Measurements from ENCODE around the gene ADAMTS17. TPM values are rescaled to one million over a fixed set of nuclear protein-coding genes. Genes with fewer than 3 reads are reported as not detected.
A peak's percentile ranks its signal among the peaks of the same experiment; 100 is the strongest.

Gene ADAMTS17
- total and polyA plus RNA-seq, 9 of the 15 experiments (the other 6 are each of a cell fraction or from before 2014, with no cell fraction given): 0.01 to 0.14 (median 0.07) TPM; not detected in 6

GRCh38 chr15:99986297-99987118, 355.3 kb downstream of the ADAMTS17 start:
- Histone ChIP-seq H4K20me1 (replicated peaks; ENCODE audit: control insufficient read depth, insufficient read depth, low read length) (no peaks in the 10 kb centered on the region), H3K4me3 (no peak overlapping the region), H3K36me3 (ENCODE audit: control insufficient read depth, insufficient read depth, low read length) (no peaks in the 10 kb centered on the region), H2AFZ (ENCODE audit: low read depth, low read length) (no peak overlapping the region), H3K9me3 (replicated peaks; ENCODE audit: control insufficient read depth, insufficient read depth, low read depth, low read length) (no peaks in the 10 kb centered on the region), H3K4me2 (ENCODE audit: insufficient read depth, low read length) (no peak overlapping the region), H3K27ac (ENCODE audit: extremely low read depth, low read depth, low read length) (no peak overlapping the region; the same call in 2 of the 3 replicates), H3K4me1 (replicated peaks in 1 of 2; ENCODE audit: control insufficient read depth in 2 of 2, insufficient read depth in 2 of 2, low read length in 2 of 2) (no peaks in the 10 kb centered on the region; a peak in 2 of 5 replicates), H3K9me1 (ENCODE audit: control insufficient read depth, insufficient read depth, low read length) (no peaks in the 10 kb centered on the region), H3K79me2 (ENCODE audit: control insufficient read depth, insufficient read depth, low read length) (no peaks in the 10 kb centered on the region), H3K27me3 (ENCODE audit: control insufficient read depth in 2 of 2, insufficient read depth in 2 of 2, low read length in 2 of 2) (peaks cover 0 to 37% of the 10 kb centered on the region in 2 experiments; a peak in 4 of 5 replicates), H3K9ac (ENCODE audit: insufficient read depth in 1 of 2, low read depth in 2 of 2, low read length in 2 of 2) (no peak overlapping the region)
- in situ Hi-C loops (cut with MboI) (no loop called here), intact Hi-C loops (cut with micrococcal nuclease) (no loop called here)
- peak in 1 of 4 experiments; percentile 6 for DNase-seq (ENCODE audit: extremely low read depth in 1 of 4, low spot score in 3 of 4)
- CTCF ChIA-PET (ENCODE audit: low intra/inter-chr PET ratio): no interaction called here
- BruUV-seq (replicated peaks): no TSS peak
- FAIRE-seq: no peak
- POLR2A ChIA-PET: interaction anchor here (1.0 kb wide), 1 partner anchor 10 kb away, joined by 4 read pairs; no protein-coding TSS in a partner anchor
- WGBS (ENCODE audit: insufficient coverage, low coverage, missing lambda C conversion rate): 3% methylated on average over 7 of the region's 9 CpGs
- peak; percentile 89 for ATAC-seq
- TF ChIP-seq ZNF217 (CRISPR knock-in tag; IDR thresholded peaks at IDR 0.05) (no peak), ZNF197 (CRISPR knock-in tag; IDR thresholded peaks at IDR 0.05; ENCODE audit: low read depth) (0 out of 2 replicates have a peak, but pooled peaks have one; percentile 17), STAT5B (CRISPR knock-in tag; IDR thresholded peaks at IDR 0.05) (no peak), NR2F6 (CRISPR knock-in tag; IDR thresholded peaks at IDR 0.05) (no peak), ZNF766 (CRISPR knock-in tag; conservative IDR thresholded peaks at IDR 0.05) (peak; percentile 84), KLF1 (tag; IDR thresholded peaks at IDR 0.05) (no peak), ATF4 (CRISPR knock-in tag; IDR thresholded peaks at IDR 0.05) (peak; percentile 97), ZNF395 (CRISPR knock-in tag; IDR thresholded peaks at IDR 0.05) (peak; percentile 57; the same call in 1 of the 2 replicates), NCOA6 (IDR thresholded peaks at IDR 0.05) (no peak), PTBP1 (IDR thresholded peaks at IDR 0.05; ENCODE audit: low read depth, low read length) (no peak), ZNF695 (CRISPR knock-in tag; IDR thresholded peaks at IDR 0.05) (no peak)
- TF ChIP-seq, protein P1, sequence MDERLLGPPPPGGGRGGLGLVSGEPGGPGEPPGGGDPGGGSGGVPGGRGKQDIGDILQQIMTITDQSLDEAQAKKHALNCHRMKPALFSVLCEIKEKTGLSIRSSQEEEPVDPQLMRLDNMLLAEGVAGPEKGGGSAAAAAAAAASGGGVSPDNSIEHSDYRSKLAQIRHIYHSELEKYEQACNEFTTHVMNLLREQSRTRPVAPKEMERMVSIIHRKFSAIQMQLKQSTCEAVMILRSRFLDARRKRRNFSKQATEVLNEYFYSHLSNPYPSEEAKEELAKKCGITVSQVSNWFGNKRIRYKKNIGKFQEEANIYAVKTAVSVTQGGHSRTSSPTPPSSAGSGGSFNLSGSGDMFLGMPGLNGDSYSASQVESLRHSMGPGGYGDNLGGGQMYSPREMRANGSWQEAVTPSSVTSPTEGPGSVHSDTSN (CRISPR knock-in tag; IDR thresholded peaks at IDR 0.05; ENCODE audit: low read depth): no peak
- TF ChIP-seq, protein P1 (tag; conservative IDR thresholded peaks at IDR 0.05; ENCODE audit: low read depth): no peak
- TF ChIP-seq, protein P2, sequence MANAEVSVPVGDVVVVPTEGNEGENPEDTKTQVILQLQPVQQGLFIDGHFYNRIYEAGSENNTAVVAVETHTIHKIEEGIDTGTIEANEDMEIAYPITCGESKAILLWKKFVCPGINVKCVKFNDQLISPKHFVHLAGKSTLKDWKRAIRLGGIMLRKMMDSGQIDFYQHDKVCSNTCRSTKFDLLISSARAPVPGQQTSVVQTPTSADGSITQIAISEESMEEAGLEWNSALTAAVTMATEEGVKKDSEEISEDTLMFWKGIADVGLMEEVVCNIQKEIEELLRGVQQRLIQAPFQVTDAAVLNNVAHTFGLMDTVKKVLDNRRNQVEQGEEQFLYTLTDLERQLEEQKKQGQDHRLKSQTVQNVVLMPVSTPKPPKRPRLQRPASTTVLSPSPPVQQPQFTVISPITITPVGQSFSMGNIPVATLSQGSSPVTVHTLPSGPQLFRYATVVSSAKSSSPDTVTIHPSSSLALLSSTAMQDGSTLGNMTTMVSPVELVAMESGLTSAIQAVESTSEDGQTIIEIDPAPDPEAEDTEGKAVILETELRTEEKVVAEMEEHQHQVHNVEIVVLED (CRISPR knock-in tag; IDR thresholded peaks at IDR 0.05): no peak
